Breast epithelium (tissue), 3 donors: ENCODE results near the gene AKAP10.

Experiments
- CTCF ChIP-seq, 3 donors: fragments of 450-650 bp; IDR thresholded peaks; one replicate each; pipeline ENCODE4 v1.5.1; 2016 to 2017; ENCODE audit warnings: antibody characterized with exemption in 3 of 3, mild to moderate bottlenecking in 3 of 3, moderate library complexity in 3 of 3
- POLR2A ChIP-seq: fragments of 450-650 bp; IDR thresholded peaks from one replicate; pipeline ENCODE4 v1.6.1; 2016; ENCODE audit warnings: antibody characterized with exemption, mild to moderate bottlenecking, moderate library complexity
- POLR2AphosphoS5 ChIP-seq, 3 donors: sonication (generic); formaldehyde crosslinking; IDR thresholded peaks; one replicate each; pipeline ENCODE4 v1.6.1; 2017; ENCODE audit warnings: antibody characterized with exemption in 3 of 3

DNA sequence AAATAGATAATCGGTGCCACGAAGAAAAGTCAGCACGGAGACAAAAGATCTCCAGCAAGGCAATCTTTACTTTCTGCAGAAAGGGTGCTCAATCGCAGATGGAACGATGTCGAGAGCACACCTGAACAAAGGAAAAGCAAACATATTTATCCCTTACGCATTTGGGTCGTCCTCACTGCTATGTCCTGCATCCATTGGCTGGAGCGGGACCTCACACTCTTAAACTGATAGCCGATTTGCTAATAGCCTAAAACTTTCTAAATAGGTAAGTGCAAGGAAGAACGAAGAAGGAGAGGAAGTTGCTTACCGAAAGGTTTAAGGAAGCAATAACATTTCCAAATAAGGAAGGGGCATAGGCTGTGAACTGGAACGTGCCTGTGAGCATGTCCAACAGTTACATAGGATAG lies 1.2 kb upstream of the AKAP10 start:
- TF ChIP-seq CTCF (IDR thresholded peaks at IDR 0.05), result no peak
- TF ChIP-seq POLR2A, result no peak
- no peak for TF ChIP-seq POLR2AphosphoS5 (IDR thresholded peaks at IDR 0.05)
